ENCODE data around the gene CTSC. TPM values are rescaled to one million over a fixed set of nuclear protein-coding genes. Genes with fewer than 3 reads are reported as not detected.
A peak's percentile ranks its signal among the peaks of the same experiment; 100 is the strongest.

Gene CTSC
- polyA plus RNA-seq, 1 donor (not counting 4 experiments of a cell fraction or from before 2014, with no cell fraction given): 658 TPM

DNA sequence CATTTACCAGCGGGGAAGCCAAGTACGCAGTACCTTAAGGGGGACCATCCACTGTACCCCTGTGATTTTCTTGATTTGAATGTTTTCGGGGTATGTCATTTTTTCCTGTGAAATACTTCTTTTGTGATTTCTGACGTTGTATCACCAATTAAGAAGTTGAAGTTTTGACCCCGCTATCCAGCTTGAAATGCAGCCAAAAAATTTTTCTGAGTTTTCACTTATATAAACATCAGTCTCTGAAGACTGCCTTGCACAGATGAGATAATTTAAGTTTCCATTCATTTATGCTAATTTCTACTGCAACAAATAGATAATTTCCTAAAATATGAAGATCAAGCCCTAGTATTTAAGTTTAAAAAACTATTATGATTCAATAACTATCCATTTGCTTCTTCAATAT is 20.0 kb downstream of the CTSC start:
- no peaks in the 10 kb centered on the region for H3K27me3 ChIP-seq (ENCODE audit: control insufficient read depth, extremely low read depth, insufficient read depth, low read length)
- H4K20me1 ChIP-seq (ENCODE audit: control insufficient read depth, extremely low read depth, insufficient read depth, low read length): no peaks in the 10 kb centered on the region
- no peaks in the 10 kb centered on the region for H3K9me1 ChIP-seq (ENCODE audit: control insufficient read depth, extremely low read depth, insufficient read depth, low read length)
- H3K9me3 ChIP-seq (ENCODE audit: control insufficient read depth, low read depth, low read length): no peaks in the 10 kb centered on the region
- H3K4me3 ChIP-seq (ENCODE audit: control insufficient read depth in 2 of 3, extremely low read depth in 1 of 3, insufficient read depth in 2 of 3, low read depth in 1 of 3, low read length in 3 of 3): no peak overlapping the region
- H3K27ac ChIP-seq (ENCODE audit: control insufficient read depth, insufficient read depth, low read length): no peak overlapping the region
- no peak overlapping the region for H3K4me2 ChIP-seq (ENCODE audit: control insufficient read depth, extremely low read depth, insufficient read depth, low read depth, low read length)
- no peak overlapping the region for H3K9ac ChIP-seq (ENCODE audit: control insufficient read depth, extremely low read depth, insufficient read depth, low read length)
- dilution Hi-C loops (cut with MboI; ENCODE audit: extremely low pct_ligation_motif_present, low sequenced_read_pairs): no loop called here
- H3K79me2 ChIP-seq (ENCODE audit: control insufficient read depth, insufficient read depth, low read length): peaks cover 14% of the 10 kb centered on the region
- no peak for DNase-seq (ENCODE audit: low read depth, low spot score)
- peaks cover 24% of the 10 kb centered on the region for H3K4me1 ChIP-seq (ENCODE audit: control insufficient read depth, extremely low read depth, insufficient read depth, low read length)
- H2AFZ ChIP-seq (ENCODE audit: control insufficient read depth, low read length): no peak overlapping the region
- H3K36me3 ChIP-seq (ENCODE audit: control insufficient read depth in 2 of 2, extremely low read depth in 1 of 2, insufficient read depth in 2 of 2, low read length in 2 of 2): peaks cover 2 to 8% of the 10 kb centered on the region in 2 experiments
- TF ChIP-seq, protein P1, sequence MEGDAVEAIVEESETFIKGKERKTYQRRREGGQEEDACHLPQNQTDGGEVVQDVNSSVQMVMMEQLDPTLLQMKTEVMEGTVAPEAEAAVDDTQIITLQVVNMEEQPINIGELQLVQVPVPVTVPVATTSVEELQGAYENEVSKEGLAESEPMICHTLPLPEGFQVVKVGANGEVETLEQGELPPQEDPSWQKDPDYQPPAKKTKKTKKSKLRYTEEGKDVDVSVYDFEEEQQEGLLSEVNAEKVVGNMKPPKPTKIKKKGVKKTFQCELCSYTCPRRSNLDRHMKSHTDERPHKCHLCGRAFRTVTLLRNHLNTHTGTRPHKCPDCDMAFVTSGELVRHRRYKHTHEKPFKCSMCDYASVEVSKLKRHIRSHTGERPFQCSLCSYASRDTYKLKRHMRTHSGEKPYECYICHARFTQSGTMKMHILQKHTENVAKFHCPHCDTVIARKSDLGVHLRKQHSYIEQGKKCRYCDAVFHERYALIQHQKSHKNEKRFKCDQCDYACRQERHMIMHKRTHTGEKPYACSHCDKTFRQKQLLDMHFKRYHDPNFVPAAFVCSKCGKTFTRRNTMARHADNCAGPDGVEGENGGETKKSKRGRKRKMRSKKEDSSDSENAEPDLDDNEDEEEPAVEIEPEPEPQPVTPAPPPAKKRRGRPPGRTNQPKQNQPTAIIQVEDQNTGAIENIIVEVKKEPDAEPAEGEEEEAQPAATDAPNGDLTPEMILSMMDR (optimal IDR thresholded peaks at IDR 0.05 in 1 of 3, IDR thresholded peaks at IDR 0.05 in 1 of 3, conservative IDR thresholded peaks at IDR 0.05 in 1 of 3; ENCODE audit: extremely low read depth in 1 of 3, insufficient read depth in 2 of 3, low read length in 3 of 3): no peak
- TF ChIP-seq EZH2 (IDR thresholded peaks at IDR 0.05; ENCODE audit: low read length): no peak
- FAIRE-seq: no peak

DNA sequence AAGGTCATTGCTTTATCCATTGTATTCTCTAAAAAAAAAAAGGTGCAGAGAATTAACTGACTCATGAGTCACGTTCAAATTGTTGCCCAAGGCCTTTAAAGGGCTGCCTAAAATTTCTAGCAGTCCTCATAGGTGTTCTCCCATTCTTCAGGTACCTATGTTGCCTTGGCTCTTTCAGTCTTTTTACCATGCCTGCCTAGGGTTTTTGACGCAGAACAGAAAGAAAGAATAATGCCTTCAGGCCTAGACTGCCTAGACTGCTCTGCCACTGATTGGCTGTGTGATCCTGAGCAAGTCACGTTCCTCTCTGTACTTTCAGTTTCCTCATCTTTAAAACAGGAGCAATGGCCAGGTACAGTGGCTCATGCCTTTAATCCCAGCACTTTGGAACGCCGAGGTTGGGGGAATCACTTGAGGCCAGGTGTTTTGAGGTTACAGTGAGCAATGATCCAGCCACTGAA is 21.5 kb downstream of the CTSC start:
- Histone ChIP-seq H2AFZ (ENCODE audit: control insufficient read depth, low read length) (peak overlapping the region; percentile 62), H3K9ac (ENCODE audit: control insufficient read depth, extremely low read depth, insufficient read depth, low read length) (no peak overlapping the region), H3K9me1 (ENCODE audit: control insufficient read depth, extremely low read depth, insufficient read depth, low read length) (no peaks in the 10 kb centered on the region), H4K20me1 (ENCODE audit: control insufficient read depth, extremely low read depth, insufficient read depth, low read length) (no peaks in the 10 kb centered on the region), H3K36me3 (ENCODE audit: control insufficient read depth in 2 of 2, extremely low read depth in 1 of 2, insufficient read depth in 2 of 2, low read length in 2 of 2) (peaks cover 0 to 8% of the 10 kb centered on the region in 2 experiments), H3K4me3 (ENCODE audit: control insufficient read depth in 2 of 3, extremely low read depth in 1 of 3, insufficient read depth in 2 of 3, low read depth in 1 of 3, low read length in 3 of 3) (no peak overlapping the region), H3K9me3 (ENCODE audit: control insufficient read depth, low read depth, low read length) (no peaks in the 10 kb centered on the region), H3K4me2 (ENCODE audit: control insufficient read depth, extremely low read depth, insufficient read depth, low read depth, low read length) (peak overlapping the region; percentile 59), H3K79me2 (ENCODE audit: control insufficient read depth, insufficient read depth, low read length) (peaks cover 11% of the 10 kb centered on the region), H3K27me3 (ENCODE audit: control insufficient read depth, extremely low read depth, insufficient read depth, low read length) (no peaks in the 10 kb centered on the region), H3K4me1 (ENCODE audit: control insufficient read depth, extremely low read depth, insufficient read depth, low read length) (peaks cover 24% of the 10 kb centered on the region), H3K27ac (ENCODE audit: control insufficient read depth, insufficient read depth, low read length) (peak overlapping the region; percentile 64)
- DNase-seq (ENCODE audit: low read depth, low spot score) (no peak), FAIRE-seq (peak; percentile 74)
- TF ChIP-seq, protein P1 (optimal IDR thresholded peaks at IDR 0.05 in 1 of 3, IDR thresholded peaks at IDR 0.05 in 1 of 3, conservative IDR thresholded peaks at IDR 0.05 in 1 of 3; ENCODE audit: extremely low read depth in 1 of 3, insufficient read depth in 2 of 3, low read length in 3 of 3): no peak
- no peak for TF ChIP-seq EZH2 (IDR thresholded peaks at IDR 0.05; ENCODE audit: low read length)
- dilution Hi-C loops (cut with MboI; ENCODE audit: extremely low pct_ligation_motif_present, low sequenced_read_pairs): no loop called here

Data from keratinocyte (primary cell).